Karpas-422 (cell line): ENCODE results near the gene DHRS13. TPM values are rescaled to one million over a fixed set of nuclear protein-coding genes. Genes with fewer than 3 reads are reported as not detected.
A peak's percentile ranks its signal among the peaks of the same experiment; 100 is the strongest.
"Not testable (repeated sequence)": the region's sequence is repeated elsewhere in the genome, so short reads cannot be mapped to it uniquely, and the experiment has no call there.

Experiments
- DNase-seq: peaks from one replicate; pipeline ENCODE4 v3.0.0-alpha.2; 2015
- H2AFZ ChIP-seq: fragments of 200-600 bp; sonication (generic); 2 replicates; pipeline ENCODE4 v1.6.1; 2014; ENCODE audit warnings: antibody characterized with exemption, low read length, mixed read lengths
- H3K27ac ChIP-seq: fragments of 200-600 bp; sonication (generic); 2 replicates; pipeline ENCODE4 v1.5.1; 2014; ENCODE audit warnings: mild to moderate bottlenecking, low read length, moderate library complexity
- H3K27me3 ChIP-seq: fragments of 200-600 bp; sonication (generic); 2 replicates; pipeline ENCODE4 v1.6.1; 2014; ENCODE audit warnings: low read length, mixed read lengths
- H3K36me3 ChIP-seq: fragments of 200-600 bp; sonication (generic); 2 replicates; pipeline ENCODE4 v1.6.1; 2014; ENCODE audit warnings: low read length, mixed read lengths; ENCODE audit not compliant: insufficient read depth
- H3K4me1 ChIP-seq: fragments of 200-600 bp; sonication (generic); 2 replicates; pipeline ENCODE4 v1.6.1; 2014; ENCODE audit warnings: mild to moderate bottlenecking, low read length, mixed read lengths
- H3K4me2 ChIP-seq: fragments of 200-600 bp; sonication (generic); 2 replicates; pipeline ENCODE4 v1.6.1; 2014; ENCODE audit warnings: low read length, low read depth, mild to moderate bottlenecking; ENCODE audit not compliant: poor library complexity, severe bottlenecking
- H3K4me3 ChIP-seq: fragments of 200-600 bp; sonication (generic); 2 replicates; pipeline ENCODE4 v1.5.1; 2014; ENCODE audit warnings: mild to moderate bottlenecking, antibody characterized with exemption, low read length, mixed read lengths
- H3K79me2 ChIP-seq: fragments of 200-600 bp; sonication (generic); 2 replicates; pipeline ENCODE4 v1.6.1; 2014; ENCODE audit warnings: mild to moderate bottlenecking, low read length, mixed read lengths
- H3K9ac ChIP-seq: fragments of 200-600 bp; sonication (generic); 2 replicates; pipeline ENCODE4 v1.6.0; 2014; ENCODE audit warnings: low read length
- H3K9me2 ChIP-seq: fragments of 200-600 bp; sonication (generic), shearing (Covaris generic); replicated peaks from 2 replicates; pipeline ENCODE4 v1.6.0; 2014; ENCODE audit warnings: mild to moderate bottlenecking, low read length, moderate library complexity; ENCODE audit not compliant: insufficient read depth
- H3K9me3 ChIP-seq: fragments of 300-700, 200-600 bp; sonication (generic); 2 replicates; pipeline ENCODE4 v1.6.1; 2014; ENCODE audit warnings: low read length, mixed read lengths
- H4K20me1 ChIP-seq: fragments of 200-600 bp; sonication (generic); 2 replicates; pipeline ENCODE4 v1.6.1; 2014; ENCODE audit warnings: mild to moderate bottlenecking, antibody characterized with exemption, low read length, low read depth; ENCODE audit not compliant: insufficient read depth
- total RNA-seq: library from RNA; depleted of rRNA; stranded (reverse); fragments of >200 nt; shearing (Covaris generic); gene quantifications from 2 replicates; pipeline ENCODE4 v1.2.3, GENCODE V29; 2014; ENCODE audit warnings: low replicate concordance; rRNA removed

The DHRS13 gene
- total RNA-seq, 1 experiment from 2014 or later, result 12.9 TPM

GRCh38 chr17:28853295-28853694 lies 49.6 kb downstream of the DHRS13 start:
- Histone ChIP-seq H3K9me3 (no peaks in the 10 kb centered on the region), H3K9ac (no peak overlapping the region), H4K20me1 (no peaks in the 10 kb centered on the region), H3K27ac (no peak overlapping the region), H3K4me2 (no peak overlapping the region), H2AFZ (no peak overlapping the region), H3K4me3 (no peak overlapping the region), H3K79me2 (peaks cover 15% of the 10 kb centered on the region), H3K9me2 (no peaks in the 10 kb centered on the region), H3K27me3 (no peaks in the 10 kb centered on the region), H3K36me3 (peaks cover 4% of the 10 kb centered on the region; the same call in 1 of the 2 replicates), H3K4me1 (peaks cover 17% of the 10 kb centered on the region)
- no peak for DNase-seq

- DNase-seq, result no peak
- no peak overlapping the region for H2AFZ ChIP-seq
- H3K27me3 ChIP-seq, result no peaks in the 10 kb centered on the region
- peaks cover 4% of the 10 kb centered on the region for H3K4me1 ChIP-seq
- H3K4me3 ChIP-seq, result no peak overlapping the region
- H3K9me2 ChIP-seq, result no peaks in the 10 kb centered on the region
- H3K79me2 ChIP-seq, result no peaks in the 10 kb centered on the region
- no peaks in the 10 kb centered on the region for H3K36me3 ChIP-seq
- no peak overlapping the region for H3K4me2 ChIP-seq
- no peak overlapping the region for H3K9ac ChIP-seq
- H3K27ac ChIP-seq, result no peak overlapping the region
- H4K20me1 ChIP-seq, result no peaks in the 10 kb centered on the region
- no peaks in the 10 kb centered on the region for H3K9me3 ChIP-seq
Observed at GRCh38 chr17:28849281-28849680, 53.6 kb downstream of the DHRS13 start.

- H3K9ac ChIP-seq, H3K27ac ChIP-seq, H3K9me3 ChIP-seq, H3K36me3 ChIP-seq, H3K79me2 ChIP-seq, H4K20me1 ChIP-seq, H3K4me3 ChIP-seq, H3K4me2 ChIP-seq, H3K27me3 ChIP-seq, H2AFZ ChIP-seq, H3K9me2 ChIP-seq, H3K4me1 ChIP-seq: not testable (repeated sequence)
- DNase-seq, result peak; percentile 82
Observed at GRCh38 chr17:28848667-28849066, 54.2 kb downstream of the DHRS13 start.

Other genes with a start within 250 kb of the DHRS13 start
- gene SDF2, start 241.2 kb downstream of the DHRS13 start, total RNA-seq, result 32.3 and 39.7 TPM in 2 replicates
- 91.5 and 109 TPM in 2 replicates for gene SUPT6H, start 240.9 kb downstream of the DHRS13 start, total RNA-seq
- gene PROCA1, start 191.2 kb downstream of the DHRS13 start, total RNA-seq, result 2.7 and 7.3 TPM in 2 replicates
- gene RAB34, start 185.2 kb downstream of the DHRS13 start, total RNA-seq, result not detected in 2 replicates
- gene RPL23A, start 183.1 kb downstream of the DHRS13 start, total RNA-seq, result 1,170 and 1,763 TPM in 2 replicates
- 2.1 and 3.8 TPM in 2 replicates for gene TLCD1, start 176.8 kb downstream of the DHRS13 start, total RNA-seq
- gene NEK8, start 174.3 kb downstream of the DHRS13 start, total RNA-seq, result 9.4 and 13.8 TPM in 2 replicates
- gene TRAF4, start 159.1 kb downstream of the DHRS13 start, total RNA-seq, result 40.1 and 40.7 TPM in 2 replicates
- 8.0 and 9.6 TPM in 2 replicates for gene FAM222B, start 60.3 kb downstream of the DHRS13 start, total RNA-seq
- gene ERAL1, start 48.1 kb downstream of the DHRS13 start, total RNA-seq, result 19.5 and 46.2 TPM in 2 replicates
- gene FLOT2, start 5.3 kb downstream of the DHRS13 start, total RNA-seq, result 35.8 and 57.8 TPM in 2 replicates
- gene PHF12, start 48.4 kb upstream of the DHRS13 start, total RNA-seq, result 38.3 and 44.6 TPM in 2 replicates
- not detected in 2 replicates for gene SEZ6, start 103.0 kb upstream of the DHRS13 start, total RNA-seq
- 3.6 and 7.2 TPM in 2 replicates for gene PIPOX, start 140.1 kb upstream of the DHRS13 start, total RNA-seq